ENCODE data around the gene DCC.

The DCC gene

DNA sequence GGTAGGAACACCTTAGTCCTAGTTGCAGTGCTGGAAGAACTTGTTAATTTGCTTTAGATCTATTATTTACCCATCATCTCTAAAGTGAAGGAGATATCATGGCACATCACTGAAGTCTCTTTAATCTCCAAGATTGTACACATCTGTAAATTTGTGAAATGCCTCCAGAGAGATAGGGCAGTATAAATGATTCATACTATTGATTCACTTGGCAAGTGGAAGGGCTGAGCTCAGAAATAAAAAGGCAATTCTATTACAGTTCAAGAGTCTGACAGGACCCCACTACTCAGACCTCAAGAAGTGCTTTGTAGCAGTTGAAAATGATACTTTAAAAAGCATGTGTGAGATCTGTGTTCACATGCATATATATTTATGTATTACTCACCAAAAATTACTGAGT lies 489.3 kb downstream of the DCC start:
- no peak for DNase-seq

DNA sequence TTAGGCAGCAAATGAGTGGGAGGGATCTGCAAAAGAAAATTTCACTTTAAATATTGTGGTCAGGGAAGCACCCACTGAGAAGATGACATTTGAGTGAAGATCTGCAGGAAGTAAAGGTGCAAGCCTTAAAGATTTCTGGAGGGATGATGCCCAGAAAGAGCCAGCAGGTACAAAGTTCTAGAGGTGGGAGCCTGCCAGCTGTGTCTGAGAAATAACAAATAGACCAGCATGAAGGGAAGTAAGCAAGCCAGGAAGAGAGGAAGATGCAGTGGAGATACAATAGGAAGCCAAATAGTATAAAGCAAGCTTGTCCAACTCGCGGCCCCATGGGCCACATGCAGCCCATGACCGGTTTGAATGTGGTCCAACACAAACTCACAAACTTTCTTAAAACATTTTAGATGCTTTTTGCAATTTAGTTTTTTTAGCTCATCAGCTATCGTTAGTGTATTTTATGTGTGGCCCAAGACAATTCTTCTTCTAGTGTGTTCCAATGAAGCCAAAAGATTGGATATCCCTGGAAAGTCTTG lies 489.9 kb downstream of the DCC start:
- no peak for DNase-seq

DNA sequence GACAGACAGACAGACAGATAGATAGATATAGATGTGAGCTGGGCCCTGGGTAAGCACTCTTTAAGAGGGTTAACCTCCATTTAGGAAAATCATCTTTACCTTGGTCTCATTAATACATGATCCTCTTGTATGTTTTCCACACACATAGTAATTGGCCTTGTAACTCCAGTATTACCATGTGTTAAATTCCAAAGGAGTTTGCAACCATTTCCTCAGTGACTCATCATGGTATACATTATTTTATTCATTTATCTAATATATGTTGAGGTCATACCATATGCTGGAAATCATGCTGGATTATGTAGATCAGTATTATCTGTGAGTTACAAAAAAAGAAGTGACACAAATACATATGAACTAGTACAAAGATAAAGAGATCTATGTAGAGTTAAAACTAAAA lies 504.3 kb downstream of the DCC start:
- no peak for DNase-seq

DNA sequence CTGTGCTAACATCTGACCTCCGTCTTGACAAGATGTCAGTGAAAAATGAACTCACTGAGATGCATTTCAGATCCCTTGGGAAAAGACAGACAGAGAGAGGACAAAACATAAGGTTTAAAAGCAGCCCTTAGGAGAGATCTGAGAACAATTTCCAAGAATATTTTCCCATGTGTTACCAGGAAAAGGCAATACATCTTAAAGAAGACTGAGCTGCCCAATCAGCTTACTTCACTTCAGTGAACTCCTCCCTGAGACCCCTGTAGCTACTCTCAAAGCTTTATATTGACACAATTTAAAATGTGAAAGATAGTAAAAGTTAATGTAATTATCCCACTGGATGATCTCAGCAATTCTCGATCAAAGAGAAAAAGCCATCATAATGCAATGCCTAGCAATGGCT lies 505.0 kb downstream of the DCC start:
- no peak for DNase-seq

DNA sequence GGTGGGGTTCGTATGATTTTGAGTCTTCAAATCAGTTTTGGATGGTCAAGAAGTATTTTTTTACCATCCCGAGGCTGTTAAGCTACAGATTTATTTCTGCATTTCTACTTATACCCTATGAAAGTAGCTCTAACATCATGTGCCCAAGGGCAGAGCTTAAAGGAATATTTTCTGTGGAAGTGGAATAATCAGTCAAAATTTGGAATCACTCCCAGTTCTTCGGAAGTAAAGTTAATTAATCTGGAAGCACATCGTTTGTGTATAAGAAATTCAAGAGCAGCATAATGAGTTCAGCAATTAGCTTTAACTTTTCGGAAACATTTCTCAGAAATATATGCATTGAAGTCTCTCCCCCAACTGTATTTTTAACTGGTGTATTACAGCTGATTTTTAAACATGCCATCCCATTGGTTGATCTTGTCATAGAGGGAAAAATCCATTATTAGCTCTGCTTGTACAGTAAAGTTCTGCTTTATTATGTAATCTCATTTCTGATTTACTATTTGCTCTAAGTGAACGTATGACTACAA lies 510.1 kb downstream of the DCC start:
- no peak for DNase-seq

DNA sequence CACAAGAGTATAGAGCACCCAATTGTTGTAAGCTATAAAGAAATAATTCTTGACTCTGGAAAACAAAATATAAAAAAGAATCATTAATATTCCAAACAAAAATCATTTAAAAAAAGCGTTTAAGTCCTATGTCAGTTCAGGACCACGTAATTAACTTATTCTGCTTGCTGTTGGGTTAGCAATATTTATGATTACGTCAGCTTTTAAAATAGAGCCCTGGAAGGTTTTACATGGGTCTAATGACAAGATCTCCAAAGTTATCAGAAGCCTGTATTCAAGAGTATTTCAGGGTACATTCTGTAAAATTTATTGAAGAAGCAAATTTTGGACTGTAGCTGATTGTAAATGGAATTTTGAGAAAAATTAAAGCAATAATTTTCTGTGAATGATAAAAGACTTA lies 521.6 kb downstream of the DCC start:
- no peak for DNase-seq

DNA sequence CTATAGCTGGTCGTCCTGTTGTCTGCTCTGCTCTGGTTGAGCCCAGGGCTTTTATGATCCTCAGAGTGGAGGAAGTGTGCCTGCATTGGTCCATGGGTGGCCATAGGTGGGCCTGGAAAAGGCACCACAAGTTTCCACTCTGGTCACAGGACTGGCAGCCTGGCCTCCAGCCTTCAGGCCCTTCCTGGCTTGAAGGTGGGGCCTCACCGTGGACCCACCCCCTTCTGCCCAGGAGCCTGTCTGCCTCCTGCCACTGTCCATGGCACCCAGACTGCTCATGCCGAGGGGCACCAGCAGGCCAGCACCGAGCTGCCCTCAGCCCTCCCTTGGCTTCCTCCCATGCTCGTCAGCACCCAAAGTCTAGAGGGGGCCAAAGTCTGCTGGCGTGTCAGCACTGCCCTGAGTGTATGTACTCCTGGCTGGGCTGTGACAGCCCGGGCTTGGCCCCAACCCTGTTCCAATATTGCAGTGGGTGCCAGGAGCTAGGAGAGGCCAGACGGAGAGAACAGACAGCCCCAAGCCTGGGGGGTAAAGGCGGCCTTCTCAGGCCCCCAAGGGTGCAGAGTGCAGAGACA lies 529.4 kb downstream of the DCC start:
- no peak for DNase-seq

DNA sequence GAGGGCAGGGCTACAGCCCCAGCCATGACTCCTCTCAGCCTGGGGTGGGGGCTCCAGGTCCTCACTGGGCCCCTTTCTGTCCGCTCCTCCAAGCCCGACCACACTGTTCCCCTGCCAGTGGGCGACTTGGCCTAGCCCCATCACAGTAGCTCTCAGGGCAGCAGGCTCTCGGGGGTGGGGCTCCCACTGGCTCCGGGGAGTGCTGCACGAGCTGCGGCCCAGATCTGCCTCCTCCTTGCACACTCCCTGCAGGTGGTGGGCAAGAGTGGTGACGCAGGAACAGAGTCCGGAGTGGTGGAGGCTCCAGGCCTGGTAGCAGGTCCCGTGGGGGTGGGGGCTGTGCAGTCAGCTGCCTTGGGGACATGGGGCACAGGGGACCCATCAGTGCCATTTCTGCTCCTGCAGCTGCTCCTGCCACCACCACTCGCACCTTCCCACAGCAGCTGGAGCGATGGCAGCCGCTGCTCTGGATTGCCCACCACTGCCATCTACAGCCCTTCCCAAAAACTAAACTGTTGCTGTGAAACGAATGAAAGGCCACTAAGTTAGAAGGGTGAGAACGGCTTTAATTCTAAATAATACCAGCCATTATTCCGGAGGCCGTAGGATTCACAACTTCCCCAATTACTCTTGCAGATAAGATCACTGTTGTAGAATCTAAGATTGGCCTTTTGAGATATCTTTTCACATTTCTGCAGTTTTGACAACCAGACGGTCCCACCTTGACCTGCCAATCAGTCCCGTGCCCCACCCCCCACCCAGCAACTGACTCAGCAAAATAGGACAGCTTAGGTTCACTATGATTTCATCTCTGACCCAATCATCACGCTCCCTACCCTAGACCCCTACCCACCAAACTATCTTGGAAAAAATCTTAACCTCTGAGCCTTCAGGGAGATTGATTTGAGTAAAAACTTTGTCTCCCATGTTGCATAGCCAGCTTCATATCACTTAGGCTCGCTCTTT lies 530.2 kb downstream of the DCC start:
- no peak for DNase-seq

DNA sequence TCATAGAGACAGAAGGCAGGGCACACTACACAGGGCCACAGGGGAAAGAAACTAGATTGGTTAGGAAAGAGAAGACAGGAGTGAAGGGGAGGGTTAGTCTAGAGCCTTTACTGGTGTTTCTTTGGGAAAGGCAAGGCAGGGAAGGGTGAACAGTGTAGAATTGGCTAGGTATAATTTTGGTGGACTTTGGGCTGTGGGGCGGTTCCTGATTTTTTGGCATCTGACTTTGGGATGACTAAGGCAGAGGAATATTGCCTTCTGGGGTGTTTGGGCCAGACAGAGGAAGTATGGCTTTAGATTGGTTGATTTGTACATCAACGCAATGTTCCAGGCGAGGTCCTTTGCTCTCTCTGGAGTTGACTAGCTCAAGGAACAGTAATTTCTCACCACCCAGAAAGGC lies 534.8 kb downstream of the DCC start:
- DNase-seq: no peak

DNA sequence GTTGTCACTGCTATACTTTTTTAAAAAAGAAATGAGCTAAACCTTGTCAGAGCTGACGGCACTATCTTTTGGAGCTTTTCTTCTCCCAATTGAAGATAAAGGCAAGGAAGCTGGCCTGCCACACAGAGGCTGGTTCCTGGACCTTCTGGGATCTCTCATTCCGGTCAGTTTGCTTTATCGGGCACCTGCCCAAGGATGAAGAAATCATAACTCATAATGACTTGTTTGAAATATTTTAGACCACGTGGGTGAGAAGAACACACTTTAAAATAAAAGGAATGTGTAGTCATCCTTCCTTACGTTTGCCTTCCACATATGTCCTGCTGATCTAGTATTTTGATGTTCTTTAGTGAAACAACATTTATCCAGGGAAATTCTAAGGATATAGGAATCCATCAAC lies 535.7 kb downstream of the DCC start:
- DNase-seq: no peak

DNA sequence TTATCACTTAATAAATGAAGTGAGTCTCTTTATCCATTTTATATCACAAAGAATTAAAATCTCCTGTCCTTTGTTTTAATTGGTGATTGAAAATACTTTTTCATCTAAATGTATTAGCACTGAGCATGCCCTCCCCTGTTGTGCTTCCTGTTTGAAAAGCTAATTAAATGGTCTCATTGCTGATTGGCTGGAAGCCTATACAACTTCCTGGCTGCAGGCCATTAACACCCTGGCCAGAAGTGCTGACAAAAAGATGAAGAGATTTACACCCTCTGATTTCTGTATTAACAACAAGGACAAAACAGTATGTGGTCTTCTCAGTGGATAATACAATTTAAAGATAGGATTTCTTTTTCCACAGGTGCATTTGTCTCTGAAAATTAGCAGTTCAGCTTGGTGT lies 548.0 kb downstream of the DCC start:
- DNase-seq: no peak

DNA sequence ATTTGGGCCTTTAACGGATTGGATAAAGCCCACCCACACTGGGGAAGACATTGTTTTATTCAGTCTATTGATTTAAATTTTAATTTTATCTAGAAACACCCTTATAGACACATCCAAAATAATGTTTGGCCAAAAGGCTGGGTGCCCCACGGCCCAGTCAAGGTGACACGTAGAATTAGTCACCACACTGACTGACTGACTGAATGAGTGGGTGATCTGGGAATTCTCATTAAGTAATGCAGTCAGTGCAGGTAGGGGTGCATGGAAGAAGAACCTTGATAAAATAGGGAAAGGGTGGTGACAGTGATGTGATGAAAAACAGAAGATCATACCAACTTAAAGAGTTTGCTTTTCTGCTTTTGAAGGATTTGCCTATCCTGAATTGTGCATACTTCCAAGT lies 554.8 kb downstream of the DCC start:
- DNase-seq: no peak

DNA sequence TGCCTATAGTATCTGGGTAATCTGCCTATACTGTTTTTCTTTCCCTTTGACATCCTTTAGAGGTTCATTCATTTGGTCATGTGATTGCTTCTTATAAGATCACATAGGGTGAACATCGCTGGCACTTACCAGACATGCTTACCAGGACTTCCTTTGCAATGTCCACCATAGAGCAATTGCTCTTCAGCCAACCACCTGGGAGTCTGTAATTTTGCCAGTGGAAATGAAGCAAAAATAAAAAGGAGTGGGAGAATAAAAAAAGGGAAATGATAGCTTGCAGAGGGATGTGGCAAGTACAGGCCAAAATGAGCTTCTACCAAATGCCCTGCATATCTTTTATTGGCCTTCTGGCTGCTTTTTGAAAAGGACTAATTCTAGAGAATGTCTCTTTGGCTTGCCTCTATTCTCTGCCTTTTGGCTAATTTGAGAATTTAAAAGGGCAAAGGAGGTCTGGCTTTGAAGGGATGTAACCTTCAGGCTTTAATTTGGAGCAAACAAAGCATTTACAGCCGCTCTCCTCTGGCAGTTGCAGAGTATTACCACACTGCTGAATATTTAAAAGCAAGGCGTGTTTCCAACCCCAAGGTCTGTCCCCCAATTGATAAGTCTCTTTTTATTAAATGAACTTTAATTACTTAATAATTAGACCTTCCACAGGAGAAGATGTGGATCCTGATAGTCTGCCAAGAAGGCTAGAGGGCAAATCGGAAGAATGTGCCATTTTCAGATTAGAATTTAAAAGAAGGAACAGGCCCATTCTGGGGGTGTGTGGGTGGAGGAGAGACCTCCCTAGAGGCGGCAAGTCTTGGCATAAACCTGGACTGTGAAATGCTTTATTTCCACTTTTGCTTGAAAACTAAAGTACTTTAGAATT lies 557.9 kb downstream of the DCC start:
- no peak for DNase-seq

DNA sequence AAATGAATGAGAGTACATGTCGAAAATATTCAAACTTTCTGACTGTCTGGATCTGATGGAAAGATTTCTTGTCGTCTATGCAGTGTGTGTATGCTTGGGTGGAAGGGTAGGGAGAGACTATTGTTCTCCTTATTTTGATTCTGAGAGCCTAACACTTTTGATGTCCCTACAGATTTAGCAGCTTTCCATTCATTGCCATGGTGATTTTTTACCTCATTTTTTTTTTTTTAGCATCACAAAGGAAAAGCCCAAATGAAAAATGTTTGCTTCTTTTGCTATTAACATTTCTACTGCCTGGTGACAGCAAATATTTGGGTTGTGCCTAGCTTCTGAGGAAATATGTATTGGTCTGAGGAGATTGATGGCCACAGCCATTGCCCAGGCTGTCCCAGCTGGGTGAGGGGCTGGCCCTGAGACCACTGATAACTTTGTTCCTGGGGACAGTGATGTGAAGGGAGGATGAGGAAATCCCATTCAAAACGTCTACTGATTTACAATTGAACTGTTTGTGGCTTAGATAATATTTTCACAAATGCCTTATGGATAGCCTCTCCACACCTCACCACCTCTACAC lies 558.6 kb downstream of the DCC start:
- DNase-seq: no peak

DNA sequence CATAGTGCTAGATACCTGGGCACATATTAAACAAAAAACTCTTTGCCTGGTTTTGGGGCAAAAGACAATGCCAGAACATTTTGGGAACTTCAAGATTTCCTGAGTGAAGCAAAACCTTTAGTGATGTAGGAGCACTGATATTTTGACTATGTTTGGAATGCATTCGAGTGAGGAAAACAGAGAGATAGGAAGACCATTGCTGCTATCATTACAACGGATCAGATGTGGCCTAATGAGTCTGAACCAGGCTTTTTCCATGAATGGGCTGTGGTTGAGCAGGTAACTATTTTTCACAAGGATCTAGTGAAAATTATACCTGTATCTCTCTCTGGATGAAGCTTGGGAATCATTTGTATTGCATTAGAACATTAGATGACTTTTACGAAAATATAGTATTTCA lies 562.2 kb downstream of the DCC start:
- DNase-seq: no peak

DNA sequence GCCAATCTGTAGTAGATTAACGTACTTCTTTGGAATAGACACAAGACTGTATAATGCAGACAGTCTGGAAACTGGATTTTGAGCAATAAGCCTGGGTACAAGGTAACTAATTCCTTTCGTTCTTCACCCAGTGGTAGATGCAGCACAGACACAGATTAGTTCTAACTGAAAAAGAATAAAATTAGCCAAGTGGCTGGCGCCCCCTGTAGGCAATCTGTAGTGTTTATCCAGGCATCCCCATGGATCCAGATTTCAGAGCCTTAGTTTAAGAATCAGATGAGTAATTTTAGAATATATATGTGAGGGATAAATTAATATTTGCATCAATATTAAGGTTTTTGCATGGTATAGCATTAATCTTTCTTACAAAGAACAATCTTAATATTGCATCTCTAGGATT lies 563.9 kb downstream of the DCC start:
- DNase-seq: no peak

DNA sequence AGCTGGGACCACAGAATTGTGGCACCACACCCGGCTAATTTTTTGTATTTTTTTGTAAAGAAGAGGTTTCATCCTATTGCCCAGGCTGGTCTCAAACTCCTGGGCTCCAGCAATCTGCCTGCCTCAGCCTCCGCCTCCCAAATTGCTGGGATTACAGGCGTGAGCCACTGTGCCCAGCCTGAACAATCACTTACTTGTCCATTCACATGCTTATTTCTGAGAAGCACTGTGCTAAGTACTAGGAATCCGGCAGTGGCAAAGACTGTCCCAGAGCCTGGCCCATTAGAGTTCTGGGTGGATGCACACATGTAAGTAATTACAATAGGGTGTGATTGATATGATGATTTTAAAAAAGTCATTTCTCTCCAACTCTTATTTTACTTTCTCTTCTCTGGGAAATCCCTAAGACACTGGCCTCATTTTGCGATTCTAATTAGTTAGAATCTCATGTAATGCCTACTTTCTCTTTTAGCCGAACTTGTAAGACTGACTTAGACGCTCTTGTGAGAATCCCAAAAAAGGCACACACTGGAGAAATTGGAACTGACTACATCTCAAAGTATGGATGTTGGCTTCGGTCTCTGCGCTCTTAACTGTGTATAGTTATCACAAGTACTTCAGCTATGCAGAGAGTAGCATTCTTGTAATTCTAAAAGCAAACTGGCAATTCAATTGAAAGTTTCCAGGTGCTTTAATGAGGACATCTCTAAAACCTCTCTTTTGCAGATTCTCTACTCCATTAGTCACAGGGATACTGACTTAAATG lies 567.7 kb downstream of the DCC start:
- DNase-seq: no peak

DNA sequence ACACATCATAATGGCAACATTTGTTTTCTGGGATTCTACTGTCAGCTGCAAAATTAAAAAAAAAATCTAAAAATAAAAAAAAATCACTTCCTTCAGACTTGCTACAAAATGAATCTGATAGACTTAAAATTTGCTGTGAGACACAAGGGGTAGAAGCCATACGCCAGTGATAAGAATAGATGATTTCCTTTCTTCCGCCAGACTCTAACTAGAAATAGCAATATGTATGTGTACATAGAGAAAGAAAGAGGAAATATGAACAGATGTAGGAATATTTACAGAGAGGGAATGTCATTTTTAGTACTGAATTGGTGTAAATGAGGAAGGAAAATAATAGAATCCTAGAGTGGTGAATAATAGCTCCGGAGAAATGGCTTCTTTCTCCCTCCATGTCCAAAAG lies 574.2 kb downstream of the DCC start:
- no peak for DNase-seq

DNA sequence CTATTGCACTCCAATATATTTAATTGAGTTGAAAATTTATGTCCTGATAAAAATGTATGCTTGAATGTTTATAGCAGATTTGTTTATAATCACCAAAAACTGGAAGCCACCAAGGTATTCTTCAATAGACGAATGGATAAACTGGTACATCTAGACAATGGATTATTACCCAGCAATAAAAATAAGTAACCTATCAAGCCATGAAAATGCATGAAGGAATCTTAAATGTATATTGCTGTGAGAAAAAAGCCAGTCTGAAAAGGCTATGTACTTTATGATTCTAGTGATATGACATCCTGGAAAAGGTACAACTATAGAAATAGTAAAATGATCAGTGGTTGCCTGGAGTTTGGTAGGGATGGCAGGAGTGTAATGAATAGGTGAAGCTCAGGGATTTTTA lies 580.7 kb downstream of the DCC start:
- no peak for DNase-seq

DNA sequence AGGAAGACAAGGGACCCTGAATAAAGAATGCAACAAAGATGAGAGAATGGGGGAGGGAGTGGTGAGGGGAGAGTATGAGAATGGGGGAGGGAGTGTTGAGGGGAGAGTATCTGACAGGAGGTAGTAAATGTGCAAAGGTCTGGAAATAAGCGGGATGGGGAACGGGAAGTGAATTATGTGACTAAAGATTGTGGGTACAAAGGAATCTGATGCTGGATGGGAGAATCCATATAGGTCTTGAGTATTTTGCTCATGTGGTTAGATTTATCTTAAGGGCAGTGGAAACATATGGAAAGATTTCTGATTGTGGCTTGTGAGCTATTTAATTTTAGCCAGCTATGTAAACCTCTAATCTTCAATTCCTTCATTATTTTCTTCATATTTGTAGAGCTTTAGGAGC lies 593.4 kb downstream of the DCC start:
- no peak for DNase-seq

DNA sequence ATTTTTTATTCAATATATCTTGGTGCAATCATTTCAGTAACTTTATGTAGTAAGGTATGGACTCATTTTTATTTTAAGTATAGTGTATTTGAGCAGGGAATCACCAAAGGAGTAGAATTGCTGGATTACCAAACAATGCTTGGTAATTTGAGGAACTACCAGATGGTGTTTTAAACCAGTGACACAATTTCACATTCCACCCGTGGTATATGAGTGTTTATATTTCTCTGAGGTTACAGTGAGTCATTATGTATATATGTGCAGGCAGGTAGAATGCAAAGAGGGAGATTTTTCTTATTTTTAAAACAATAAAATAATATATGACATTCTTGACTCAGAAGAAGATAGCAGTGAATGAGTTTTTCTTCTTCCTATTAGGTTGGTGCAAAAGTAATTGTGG lies 596.9 kb downstream of the DCC start:
- no peak for DNase-seq

DNA sequence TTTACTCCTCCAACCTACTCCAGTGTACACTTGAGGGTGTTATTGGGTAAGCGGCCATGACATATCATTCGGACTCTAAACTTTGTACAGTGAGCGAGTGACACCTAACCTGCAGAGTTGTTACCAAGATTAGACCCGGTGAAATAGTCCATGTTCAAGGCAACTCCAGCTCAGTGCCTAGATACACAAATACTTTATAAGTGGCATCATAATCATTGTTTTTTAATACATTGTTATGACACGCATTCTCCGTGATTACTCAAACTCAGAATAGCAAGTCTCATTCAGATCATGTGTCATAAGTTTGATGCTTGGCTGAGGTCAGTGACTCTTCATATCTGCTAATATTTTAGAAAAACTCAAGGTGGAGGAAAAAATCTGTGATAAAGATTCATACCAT lies 597.8 kb downstream of the DCC start:
- no peak for DNase-seq

Data from DMS153 (cell line).